ENCODE data around the gene RAE1.

DNA sequence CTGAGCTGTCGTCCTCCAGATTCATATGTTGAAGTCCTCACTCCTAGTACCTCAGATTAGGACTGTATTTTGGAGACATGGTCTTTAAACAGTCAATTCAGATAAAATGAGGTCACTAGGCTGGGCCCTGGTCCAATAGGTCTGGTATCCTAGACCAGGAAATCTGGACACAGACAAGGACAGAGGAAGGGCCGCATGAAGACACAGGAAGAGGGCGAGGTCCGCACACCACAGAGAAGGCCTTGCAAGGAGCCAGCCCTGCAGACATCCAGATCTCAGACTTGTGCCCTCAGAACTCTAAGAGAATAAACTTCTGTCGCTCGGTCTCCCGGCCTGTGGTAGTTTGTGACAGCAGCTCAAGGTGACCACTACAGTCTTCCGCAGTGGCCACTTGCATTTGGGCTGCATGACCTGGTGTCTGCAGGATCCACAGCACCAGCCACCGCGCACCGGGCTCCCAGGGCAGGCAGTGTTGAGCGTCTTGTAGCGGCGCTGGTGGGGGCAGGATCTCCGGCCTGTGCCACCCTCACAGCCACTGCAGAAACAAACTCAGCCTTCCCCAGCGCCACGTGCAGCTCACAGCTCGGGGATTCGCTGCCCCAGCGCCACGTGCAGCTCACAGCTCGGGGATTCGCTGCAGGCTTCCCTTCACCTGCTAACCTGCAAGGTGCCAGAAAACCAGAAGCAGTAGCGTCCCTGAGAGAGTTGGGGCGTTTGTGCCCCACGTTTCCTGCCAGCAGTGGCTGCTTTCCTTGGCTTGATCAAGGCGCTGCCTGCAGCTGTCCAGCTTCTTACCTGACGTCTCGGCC, 34.1 kb downstream of the RAE1 start:
- TF ChIP-seq POLR2A (IDR thresholded peaks at IDR 0.05; ENCODE audit: low read depth, low read length) (no peak), EZH2 (IDR thresholded peaks at IDR 0.05; ENCODE audit: borderline replicate concordance, low read depth, low read length, severe bottlenecking) (no peak), POLR2AphosphoS5 (IDR thresholded peaks at IDR 0.05; ENCODE audit: insufficient read depth, low read depth, low read length) (no peak), GATA2 (IDR thresholded peaks at IDR 0.05; ENCODE audit: insufficient read depth, insufficient read length, low read depth, low read length) (no peak), MYC (IDR thresholded peaks at IDR 0.05; ENCODE audit: low read depth, low read length) (no peak), FOS (IDR thresholded peaks at IDR 0.05; ENCODE audit: borderline replicate concordance, insufficient read depth, low read length) (no peak)
- TF ChIP-seq, protein P1, sequence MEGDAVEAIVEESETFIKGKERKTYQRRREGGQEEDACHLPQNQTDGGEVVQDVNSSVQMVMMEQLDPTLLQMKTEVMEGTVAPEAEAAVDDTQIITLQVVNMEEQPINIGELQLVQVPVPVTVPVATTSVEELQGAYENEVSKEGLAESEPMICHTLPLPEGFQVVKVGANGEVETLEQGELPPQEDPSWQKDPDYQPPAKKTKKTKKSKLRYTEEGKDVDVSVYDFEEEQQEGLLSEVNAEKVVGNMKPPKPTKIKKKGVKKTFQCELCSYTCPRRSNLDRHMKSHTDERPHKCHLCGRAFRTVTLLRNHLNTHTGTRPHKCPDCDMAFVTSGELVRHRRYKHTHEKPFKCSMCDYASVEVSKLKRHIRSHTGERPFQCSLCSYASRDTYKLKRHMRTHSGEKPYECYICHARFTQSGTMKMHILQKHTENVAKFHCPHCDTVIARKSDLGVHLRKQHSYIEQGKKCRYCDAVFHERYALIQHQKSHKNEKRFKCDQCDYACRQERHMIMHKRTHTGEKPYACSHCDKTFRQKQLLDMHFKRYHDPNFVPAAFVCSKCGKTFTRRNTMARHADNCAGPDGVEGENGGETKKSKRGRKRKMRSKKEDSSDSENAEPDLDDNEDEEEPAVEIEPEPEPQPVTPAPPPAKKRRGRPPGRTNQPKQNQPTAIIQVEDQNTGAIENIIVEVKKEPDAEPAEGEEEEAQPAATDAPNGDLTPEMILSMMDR (IDR thresholded peaks at IDR 0.05; ENCODE audit: extremely low read depth in 1 of 2, insufficient read depth in 1 of 2, low read depth in 1 of 2, low read length in 2 of 2): no peak
